Activated naive CD4-positive, alpha-beta T cell (primary cell): Measurements from ENCODE around the gene VSIG10.
"Not testable (repeated sequence)": the region's sequence is repeated elsewhere in the genome, so short reads cannot be mapped to it uniquely, and the experiment has no call there.

ENCODE experiments used
- DNase-seq, 4 experiments: peaks; one replicate each; lab custom pipeline; 2025; lab: John Stamatoyannopoulos, UW

The VSIG10 gene

GRCh38 chr12:118032188-118032587 lies 71.6 kb downstream of the VSIG10 start:
- no peak for DNase-seq

GRCh38 chr12:118029166-118029565 lies 74.6 kb downstream of the VSIG10 start:
- DNase-seq = no peak

- DNase-seq = no peak
These were observed 78.6 kb downstream of the VSIG10 start for GRCh38 chr12:118025168-118025567.

GRCh38 chr12:118023301-118023860 lies 80.4 kb downstream of the VSIG10 start:
- DNase-seq = no peak

DNA sequence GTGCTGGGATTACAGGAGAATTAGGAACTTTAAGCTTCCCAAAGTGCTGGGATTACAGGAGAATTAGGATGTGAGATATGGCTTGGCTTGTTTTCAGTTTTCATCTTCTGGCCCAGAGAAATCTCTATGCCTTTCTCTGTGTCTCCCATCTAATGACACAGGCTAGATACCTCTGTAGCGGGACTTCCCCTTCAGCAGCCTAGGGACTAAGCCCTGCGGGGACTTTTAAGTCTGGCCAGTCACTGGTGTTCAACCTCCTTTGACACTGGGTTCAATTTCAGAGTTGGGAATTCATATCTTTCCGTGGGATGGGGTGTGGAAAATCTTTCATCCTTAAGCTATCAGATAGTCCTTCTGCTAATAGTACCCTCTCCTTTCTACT lies 81.1 kb downstream of the VSIG10 start:
- no peak for DNase-seq

DNA sequence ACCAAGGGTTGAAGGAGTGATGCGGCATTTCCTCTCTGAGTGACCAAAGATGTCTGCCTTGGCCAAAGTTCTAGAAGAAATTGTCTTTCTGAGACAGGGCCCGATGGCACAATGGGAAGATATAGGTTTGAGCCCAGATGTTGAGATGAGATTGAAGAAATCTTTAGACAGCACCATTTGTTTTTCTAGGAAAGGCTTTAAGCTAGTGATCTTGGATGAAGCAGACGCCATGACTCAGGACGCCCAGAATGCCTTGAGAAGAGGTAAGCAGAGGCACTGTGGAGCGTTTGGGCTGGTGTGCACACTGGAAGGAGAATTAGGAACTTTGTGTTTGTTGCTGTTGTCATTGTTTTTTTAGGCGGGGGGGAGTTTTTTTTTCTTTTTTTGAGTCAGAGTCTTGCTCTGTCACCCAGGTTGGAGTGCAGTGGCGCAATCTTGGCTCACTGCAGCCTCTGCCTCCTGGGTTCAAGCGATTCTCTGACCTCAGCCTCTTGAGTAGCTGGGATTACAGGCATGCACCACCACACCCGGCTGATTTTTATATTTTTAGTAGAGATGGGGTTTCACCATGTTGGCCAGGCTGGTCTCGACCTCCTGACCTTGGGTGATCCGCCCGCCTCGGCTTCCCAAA lies 81.6 kb downstream of the VSIG10 start:
- not testable (repeated sequence) for DNase-seq

DNA sequence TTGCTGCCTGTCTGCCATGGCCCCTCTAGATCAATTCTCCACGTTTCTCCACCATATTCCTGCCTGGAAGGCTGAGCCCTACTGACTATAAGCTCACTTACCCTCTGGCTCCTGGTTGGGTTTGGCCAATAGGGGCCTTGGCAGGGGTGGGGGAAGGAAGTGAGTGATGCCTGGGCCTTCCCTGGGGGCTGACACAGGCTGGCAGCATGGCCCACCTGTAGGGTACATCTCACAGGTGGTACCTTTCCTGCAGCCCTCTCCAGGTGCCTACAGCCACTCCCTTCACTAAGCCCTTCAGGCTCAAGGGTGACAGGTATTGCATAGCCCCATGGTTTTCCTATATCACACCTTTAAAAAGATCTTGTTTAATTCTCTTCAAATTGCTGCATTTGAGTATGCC lies 83.8 kb downstream of the VSIG10 start:
- no peak for DNase-seq

GRCh38 chr12:118017926-118018325 lies 85.9 kb downstream of the VSIG10 start:
- no peak for DNase-seq

DNA sequence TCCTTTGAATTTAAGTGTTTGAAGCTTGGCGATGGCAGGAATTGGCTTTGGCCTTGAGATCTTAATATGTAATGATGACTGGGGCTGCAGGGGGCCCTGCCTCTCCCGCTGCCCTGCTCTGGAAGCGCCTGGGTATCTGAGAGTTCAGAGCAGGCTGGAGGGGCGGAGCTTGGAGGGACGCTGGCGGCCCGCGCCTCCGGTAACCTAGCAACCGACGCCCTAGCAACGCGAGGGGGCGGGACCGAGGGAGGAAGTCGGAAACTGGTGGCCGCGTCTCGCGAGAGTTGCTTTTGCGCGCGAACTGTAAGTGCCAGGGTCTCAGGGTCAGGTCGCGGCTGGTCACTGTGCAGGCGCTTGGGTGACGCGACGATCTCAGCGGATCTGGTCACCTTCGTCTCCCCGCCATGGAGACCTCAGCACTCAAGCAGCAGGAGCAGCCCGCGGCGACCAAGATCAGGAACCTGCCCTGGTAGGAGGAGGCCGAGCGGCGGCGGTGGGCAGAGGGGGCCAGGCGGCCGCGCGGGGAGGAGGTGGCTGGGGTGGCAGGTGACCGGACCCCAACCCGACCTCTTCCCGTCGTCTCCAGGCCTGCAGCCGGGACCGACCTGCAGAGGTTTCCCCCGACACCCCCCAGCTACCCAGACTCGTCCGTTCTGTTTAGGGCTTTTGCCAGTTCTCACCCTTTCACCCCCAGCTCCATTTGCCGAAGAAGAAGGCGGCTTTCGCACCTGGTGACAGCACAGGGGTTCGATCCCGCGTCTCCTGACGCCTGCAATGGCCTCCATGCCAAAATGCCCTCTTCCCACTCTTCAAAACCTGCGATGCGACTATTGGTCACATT lies 87.2 kb downstream of the VSIG10 start, which contains the start of gene RFC5:
Gene RFC5 (plus strand): TSS at position 280 of the 841 bp plus-strand sequence. CDS start 125 bp downstream, at position 405.
- DNase-seq = peak; percentile 83 to 96 (median 92)

GRCh38 chr12:118015944-118016343 lies 87.9 kb downstream of the VSIG10 start:
- no peak for DNase-seq

DNA sequence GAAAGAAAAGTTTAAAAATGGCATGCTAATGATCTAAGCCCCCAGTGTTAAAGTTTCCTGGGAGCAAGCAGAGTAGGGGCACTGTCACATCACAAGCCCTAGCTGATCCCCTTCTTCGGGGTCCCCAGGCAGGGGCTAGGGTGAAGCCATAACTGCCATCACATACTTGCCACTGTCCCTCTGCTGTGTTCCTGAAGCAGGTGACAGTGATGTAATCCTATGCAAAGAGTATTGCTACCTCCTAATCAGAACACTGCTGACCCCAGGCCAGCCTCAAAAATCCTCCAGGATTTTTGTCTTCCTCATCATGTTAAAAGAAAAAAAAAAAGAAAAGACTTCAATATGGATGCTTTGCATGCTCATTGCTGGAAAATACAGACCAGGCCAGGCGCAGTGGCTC lies 88.5 kb downstream of the VSIG10 start:
- no peak for DNase-seq
